ENCODE data around the gene SIGLEC1.

- TF ChIP-seq CTCF (IDR thresholded peaks at IDR 0.05): no peak
- no peak for TF ChIP-seq POLR2A (IDR thresholded peaks at IDR 0.05)
Measured at GRCh38 chr20:3690413-3690812, 22.0 kb downstream of the SIGLEC1 start.
